ENCODE results near the gene PPFIBP1.

- TF ChIP-seq, protein P1, sequence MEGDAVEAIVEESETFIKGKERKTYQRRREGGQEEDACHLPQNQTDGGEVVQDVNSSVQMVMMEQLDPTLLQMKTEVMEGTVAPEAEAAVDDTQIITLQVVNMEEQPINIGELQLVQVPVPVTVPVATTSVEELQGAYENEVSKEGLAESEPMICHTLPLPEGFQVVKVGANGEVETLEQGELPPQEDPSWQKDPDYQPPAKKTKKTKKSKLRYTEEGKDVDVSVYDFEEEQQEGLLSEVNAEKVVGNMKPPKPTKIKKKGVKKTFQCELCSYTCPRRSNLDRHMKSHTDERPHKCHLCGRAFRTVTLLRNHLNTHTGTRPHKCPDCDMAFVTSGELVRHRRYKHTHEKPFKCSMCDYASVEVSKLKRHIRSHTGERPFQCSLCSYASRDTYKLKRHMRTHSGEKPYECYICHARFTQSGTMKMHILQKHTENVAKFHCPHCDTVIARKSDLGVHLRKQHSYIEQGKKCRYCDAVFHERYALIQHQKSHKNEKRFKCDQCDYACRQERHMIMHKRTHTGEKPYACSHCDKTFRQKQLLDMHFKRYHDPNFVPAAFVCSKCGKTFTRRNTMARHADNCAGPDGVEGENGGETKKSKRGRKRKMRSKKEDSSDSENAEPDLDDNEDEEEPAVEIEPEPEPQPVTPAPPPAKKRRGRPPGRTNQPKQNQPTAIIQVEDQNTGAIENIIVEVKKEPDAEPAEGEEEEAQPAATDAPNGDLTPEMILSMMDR (IDR thresholded peaks at IDR 0.05) = no peak
- no peak for TF ChIP-seq POLR2AphosphoS5 (IDR thresholded peaks at IDR 0.05)
- TF ChIP-seq POLR2A (IDR thresholded peaks at IDR 0.05) = no peak
Measured at GRCh38 chr12:27504507-27504906, 19.5 kb upstream of the PPFIBP1 start.
